AML-193 (cell line): Measurements from ENCODE around the gene TIGD6.
"Not testable (repeated sequence)": the region's sequence is repeated elsewhere in the genome, so short reads cannot be mapped to it uniquely, and the experiment has no call there.

Experiments used
- DNase-seq, 2 experiments: peaks; one replicate each; lab custom pipeline; 2025; lab: John Stamatoyannopoulos, UW

The TIGD6 gene

DNA sequence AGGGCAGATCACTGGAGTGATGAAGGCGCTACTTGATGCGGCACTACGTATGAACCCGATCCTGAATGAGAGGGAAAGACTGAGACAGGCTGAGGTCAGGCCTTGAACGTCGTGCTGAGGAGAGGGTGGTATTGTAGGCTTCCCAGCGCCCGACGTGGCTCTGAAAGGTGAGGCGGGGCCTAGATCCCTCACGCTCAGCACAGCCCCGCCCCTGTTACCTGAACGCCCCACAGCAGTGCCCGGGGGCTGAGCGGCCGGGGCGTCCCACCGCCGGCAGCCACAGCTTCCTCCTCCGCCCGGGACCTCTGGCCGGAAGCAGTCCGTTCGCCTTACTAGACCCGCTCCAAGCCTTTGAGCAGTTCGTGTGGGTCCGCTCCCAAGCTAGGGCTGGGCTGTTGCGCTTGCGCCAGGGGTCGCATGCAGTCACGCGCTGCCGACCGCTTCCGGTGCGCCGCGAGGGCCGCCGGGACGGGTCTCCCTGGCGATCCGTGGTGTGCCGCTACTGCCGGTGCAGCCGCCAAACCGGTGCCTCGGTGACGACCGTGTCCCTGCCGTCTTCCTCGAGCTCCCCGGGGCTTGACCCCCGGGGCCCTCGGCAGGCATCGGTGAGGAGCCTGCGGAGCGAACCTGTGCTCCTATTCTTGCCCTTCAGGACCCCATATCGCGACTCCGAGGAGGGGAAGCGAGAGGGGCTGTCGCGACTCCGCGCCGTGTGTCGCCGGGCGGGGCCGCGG lies at the start of gene TIGD6, which contains the start of gene HMGXB3:
TIGD6 (minus strand) TSS at position 399 of the 734 bp plus-strand sequence. CDS start 4,306 bp downstream, outside the sequence.
HMGXB3 (plus strand) TSS at position 484 of the 734 bp plus-strand sequence. CDS start 4,114 bp downstream, outside the sequence.
- DNase-seq = peak; percentile 82 to 85

DNA sequence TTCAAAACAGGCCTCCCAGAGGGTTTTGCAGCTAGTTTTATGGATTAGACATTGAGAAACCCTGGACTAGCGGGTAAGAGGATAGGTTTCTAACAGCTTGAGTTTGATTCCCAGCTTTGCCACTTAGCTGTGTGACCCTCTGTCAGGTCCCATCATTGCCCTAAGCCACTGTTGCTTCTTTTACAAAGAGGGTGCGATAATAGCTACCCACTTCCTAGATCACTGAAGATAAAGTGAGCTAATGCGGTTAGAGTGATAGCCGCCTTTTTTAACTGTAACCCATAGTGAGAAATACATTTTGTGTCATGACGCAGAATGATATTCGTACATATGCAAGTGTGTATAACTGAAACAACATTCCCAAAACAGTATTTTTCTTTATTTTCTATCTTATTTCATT lies 45.6 kb upstream of the TIGD6 start:
- no peak for DNase-seq

DNA sequence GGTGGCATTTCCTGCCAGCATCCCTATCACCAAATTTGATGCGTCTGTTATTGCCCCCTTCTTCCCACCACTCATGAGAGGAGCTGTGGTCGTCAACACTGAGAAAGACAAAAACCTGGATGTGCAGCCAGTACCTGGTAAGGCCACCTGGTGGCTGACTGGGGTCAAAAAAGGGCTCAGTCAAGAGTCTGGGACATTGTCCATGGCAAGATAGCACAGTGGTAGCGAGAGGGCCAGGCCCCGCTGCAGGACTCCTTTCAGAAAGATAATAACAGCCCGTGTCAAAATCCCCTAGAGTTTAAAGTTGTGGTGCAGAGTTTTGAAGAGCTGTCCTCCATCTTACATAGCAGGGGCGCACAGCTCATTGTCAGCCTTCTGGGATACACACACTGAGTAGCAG lies 45.1 kb upstream of the TIGD6 start:
- DNase-seq = no peak

DNA sequence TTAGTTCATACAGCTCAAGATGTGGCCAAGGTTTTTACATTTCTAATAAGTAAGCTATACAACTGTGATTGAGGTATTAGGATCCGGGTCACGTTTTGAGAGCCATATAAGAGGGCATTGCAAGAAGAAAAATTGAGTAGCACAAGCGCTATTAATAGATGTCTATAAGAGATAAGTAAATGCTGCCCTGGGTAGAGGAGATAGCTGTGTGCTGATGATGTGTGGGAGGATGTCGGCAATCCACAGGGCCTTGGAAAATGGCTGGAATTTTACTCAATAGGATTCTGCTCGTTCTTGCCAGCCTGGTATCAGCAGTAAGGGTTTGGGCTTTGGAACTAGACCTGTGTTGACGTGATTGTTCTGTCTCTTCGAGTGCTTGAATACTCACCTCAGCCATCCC lies 44.3 kb upstream of the TIGD6 start:
- DNase-seq = no peak

DNA sequence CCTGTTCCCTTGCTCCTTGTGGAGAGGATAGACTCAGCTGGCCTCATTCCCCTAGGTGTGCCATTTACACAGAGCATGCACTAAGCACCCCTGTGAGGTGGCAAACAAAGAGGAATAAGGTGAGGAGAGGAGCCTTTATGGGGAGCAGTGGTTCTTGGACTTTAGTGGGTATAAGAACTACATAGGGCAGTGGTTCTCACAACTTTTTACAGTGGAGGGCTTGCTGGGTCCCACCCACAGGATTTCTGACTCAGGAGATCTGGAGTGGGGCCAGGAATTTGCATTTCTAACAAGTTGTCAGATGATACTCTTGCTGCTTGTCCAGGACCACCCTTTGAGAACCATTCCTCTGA lies 43.9 kb upstream of the TIGD6 start:
- DNase-seq = no peak

DNA sequence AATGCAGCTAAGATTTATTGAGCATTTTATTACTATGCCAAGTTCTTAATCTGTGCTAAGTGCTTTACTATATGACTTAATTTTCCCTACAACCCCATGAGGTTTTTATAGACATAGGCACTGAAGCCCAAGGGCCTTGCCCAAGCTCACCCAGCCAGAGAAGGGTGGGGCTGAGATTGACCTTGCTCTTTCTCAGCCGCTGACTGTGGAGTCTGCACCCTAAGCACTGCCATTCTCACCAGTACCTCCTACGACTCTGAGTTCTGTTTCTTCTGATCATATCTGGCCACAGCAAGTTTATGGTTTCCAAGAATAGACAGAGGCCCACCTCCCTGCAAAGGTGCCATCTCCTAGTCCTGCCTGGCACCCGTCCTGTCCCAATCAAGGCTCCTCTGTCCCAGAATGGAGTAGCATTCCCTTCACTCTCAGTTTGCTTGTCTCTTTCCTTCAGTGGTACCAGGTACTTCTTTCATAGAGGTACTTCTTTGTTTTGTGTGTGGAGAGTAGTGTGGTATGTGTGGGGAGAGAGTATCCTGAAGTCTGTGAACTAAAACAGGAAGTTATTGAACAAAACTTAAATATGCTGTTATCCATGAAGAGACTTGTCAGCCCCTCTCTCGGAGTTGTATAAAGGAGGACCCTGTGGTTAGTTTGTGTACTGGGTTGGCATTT lies 43.3 kb upstream of the TIGD6 start:
- DNase-seq = no peak

DNA sequence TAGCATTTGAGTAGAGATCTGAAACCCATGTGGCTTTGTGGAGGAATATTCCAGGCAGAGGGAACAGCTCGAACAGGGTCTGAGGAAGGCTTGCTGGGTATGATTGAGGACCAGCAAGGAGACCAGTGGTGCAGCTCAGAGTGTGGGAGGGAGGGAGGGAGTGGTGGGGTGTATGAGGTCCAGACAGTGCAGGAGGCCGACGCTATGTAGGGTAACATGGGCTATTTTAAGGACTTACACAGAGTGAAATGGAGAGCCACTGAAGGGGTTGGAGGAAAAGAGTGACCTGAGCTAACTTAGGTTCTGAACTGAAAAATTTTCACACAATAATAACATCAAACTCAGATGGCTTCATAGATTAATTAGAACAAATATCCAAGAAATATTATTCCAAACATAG lies 42.0 kb upstream of the TIGD6 start:
- DNase-seq = no peak

DNA sequence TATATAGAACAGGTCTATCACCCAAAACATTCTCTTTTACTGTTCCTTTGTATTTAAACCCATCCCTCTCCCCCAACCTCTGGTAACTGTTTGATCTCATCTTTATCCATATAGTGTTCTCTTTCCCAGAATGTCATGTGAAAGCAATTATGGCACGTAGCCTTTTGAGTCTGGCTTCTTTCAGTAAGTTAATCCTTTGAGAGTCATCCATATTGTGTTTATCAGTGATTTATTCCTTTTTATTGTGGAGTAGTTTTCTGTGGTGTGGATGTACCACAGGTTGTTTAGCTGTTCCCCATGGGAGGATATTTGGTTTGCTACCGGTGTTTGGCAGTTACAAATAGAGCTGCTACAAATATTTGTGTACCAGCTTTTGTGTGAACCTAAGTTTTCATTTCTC lies 38.1 kb upstream of the TIGD6 start:
- no peak for DNase-seq

DNA sequence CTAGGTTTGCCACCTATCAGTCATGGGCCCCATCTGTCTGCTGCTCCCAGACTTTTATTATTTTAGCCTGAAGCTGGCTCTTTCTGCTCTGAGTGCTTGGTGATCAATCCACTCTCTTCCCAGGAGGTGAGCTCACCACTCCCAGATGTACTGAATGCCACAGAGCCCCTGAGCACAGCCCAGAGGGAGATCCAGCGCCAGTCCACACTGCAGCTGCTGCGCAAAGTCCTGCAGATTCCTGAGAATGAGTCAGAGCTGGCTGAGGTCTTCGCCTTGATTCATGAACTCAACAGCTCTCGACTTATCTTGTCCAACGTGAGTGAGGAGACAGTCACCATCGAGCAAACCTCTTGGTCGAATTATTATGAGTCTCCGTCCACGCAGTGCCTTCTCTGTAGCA lies 36.1 kb upstream of the TIGD6 start:
- DNase-seq = no peak

DNA sequence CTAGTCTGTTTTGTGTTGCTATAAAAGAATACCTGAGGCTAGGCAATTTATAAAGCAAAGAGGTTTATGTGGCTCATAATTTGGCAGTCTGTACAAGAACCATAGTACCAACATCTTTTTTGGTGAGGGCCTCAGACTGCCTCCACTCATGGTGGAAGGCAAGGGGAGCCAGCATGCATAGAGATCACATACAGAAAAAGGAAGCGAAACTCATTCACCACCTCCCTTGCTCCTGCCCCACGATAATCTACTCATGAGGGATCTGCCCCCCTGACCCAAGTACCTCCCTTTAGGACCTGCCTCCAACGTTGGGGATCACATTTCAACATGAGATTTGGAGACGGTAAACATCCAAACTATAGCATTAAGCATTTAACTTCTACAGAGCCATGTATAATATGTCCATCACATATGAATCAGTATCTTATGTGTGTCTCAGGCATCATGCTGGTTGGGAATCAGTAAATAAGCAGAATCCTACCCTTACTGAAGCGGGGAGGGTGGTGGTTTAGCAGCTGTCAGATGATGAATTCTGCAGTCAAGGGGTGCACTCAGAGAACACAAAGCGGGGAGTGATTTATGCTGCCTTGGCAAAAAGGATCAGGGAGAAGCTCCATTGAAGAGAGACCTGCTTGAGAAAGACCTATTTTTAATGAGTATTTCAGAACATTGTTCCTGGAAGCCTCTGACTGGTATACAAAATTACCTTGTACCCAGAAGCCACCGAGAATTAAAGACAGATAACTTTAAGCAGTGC lies 34.9 kb upstream of the TIGD6 start:
- no peak for DNase-seq

DNA sequence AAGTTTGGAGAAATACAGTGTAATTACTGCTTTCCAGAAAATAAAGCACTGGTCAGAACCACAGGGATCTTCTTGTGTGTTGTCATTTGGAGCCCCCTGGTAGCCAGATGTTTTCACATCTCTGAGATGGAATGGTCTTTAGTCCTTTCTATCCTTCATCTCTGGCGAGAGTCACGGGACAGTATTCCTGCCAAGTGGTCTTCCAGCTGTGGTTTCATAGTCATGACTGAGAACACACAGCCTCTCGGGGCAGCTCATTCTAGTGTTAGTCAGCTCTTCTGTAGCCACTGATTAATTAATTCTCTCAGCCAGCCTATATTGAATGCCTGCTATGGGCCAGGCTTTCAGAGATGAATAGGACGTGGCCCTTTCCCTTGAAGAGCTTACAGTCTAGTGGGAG lies 34.2 kb upstream of the TIGD6 start:
- DNase-seq = no peak

DNA sequence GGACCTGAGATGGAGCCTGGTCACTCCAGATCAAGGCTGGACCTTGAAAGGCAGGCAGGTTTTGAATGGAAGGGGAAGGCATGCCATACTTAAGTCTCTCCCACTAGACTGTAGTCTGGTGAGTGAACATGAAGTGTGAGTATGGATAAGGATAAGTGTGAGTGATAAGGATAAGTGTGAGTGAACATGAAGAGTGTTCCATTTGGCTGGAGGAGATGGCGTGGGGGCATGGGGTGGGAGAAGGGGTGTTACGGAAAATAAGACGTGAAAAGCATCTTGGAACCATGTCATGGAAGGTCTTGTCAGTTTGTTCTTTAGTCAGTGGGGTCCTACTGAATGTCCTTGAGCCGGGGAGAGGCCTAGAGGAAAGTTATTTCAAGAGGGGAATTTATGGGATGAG lies 32.9 kb upstream of the TIGD6 start:
- DNase-seq = no peak

DNA sequence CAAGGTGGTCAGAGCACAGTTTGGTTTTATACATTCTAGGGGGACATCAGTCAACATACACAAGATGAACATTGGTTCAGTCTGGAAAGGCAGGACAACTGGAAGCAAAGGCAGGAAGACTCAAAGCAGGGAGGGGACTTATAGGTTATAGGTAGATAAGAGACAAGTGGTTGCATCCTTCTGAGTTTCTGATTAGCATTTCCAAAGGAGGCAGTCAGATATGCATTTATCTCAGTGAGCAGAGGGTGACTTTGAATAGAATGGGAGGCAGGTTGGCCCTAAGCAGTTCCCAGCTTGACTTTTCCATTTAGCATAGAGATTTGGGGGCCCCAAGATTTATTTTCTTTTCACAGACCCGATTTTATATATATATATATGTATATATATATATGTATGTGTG lies 27.6 kb upstream of the TIGD6 start:
- DNase-seq = not testable (repeated sequence)

DNA sequence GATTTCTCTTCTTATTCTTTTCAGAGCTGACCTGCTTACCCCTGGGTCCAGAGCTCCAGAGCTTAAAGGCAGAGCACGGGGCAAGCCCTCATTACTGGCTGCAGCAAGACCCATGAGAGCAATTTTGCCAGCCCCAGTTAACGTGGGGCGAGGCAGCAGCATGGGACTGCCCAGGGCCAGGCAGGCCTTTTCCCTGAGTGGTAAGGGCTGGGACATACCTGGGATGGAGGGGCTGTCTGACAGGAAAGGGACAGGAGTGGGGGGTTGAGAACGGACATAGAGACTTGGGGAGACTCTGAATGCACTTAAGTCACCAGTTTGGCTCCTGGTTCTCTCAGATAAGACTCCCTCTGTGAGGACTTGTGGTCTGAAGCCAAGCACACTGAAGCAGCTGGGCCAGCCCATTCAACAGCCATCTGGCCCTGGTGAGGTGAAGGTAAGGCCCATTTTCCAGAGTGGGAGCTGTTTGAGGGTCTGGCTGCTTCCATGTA lies 26.3 kb upstream of the TIGD6 start:
- no peak for DNase-seq

DNA sequence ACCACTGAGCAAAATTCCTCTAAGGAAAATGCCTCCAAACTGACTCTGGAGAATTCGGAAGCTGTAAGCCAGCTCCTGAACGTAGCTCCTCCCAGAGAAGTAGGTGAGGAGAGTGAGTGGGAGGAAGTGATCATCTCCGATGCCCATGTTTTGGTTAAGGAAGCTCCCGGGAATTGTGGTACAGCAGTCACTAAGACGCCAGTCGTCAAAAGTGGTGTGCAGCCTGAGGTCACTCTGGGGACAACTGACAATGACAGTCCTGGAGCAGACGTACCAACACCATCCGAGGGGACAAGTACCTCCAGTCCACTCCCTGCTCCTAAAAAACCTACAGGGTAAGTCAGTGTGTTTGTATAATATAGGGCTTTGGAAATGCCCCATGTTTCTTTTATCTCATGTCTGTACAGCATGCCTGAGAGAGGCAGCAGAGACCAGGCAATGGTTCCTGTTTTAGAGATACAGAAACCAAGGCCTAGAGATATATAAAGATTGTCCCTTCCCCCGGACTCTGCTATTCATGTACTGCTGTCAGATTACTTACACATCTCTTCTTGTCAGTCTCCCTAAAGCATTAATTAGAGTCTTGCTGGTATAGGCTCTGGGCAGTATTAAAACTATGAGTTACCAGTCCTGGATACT lies 24.0 kb upstream of the TIGD6 start:
- DNase-seq = no peak

DNA sequence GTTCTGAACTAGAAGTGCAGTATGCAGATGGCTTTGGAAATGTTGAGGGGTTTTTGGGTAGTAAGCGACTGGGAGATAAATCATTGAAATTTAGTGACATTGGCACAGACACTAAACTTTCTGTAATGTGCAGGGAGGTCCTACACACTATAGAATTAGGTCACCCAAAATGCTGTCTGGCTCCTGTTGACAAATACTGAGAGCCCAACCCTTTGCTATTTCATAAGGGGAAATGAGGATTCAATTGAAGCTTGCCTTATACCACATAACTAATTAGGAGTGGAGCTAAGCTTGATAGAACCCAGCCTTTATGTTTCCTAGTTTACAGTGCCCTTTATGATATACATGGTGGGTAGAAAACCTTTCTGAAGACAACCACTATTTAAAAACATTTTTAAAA lies 22.7 kb upstream of the TIGD6 start:
- DNase-seq = no peak

DNA sequence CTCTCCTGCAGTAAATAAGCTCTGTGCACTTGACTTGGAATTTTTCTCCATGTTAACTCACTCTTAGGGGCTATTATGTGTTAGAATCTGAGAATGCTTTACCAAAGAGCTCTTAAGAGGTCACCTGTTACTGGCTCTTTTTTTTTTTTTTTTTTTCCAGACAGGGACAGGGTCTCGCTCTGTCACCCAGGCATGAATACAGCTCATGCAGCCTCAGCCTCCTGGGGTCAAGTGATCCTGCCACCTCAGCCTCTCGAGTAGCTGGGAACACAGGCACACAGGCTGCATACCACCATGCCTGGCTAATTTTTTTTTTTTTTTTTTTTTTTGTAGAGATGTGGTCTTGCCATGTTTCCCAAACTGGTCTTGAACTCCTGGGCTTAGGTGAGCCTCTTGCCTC lies 22.2 kb upstream of the TIGD6 start:
- no peak for DNase-seq

DNA sequence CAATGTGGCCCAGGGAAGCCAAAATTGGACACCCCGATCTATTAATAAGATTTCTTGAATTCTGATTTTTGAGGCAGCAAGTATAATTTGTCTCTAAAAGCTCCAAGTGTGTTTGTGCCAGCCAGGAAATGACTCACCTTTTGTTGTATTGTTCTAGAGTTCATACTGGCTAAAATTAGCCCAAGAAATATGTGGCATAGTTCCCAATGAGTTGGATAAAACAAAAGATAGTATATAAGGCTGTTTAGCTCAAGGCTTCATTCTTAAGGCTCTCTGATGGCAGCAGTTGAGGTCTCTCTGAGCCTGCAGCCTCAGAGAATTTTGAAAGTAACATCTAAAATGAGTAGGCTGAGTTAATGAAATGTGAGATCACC lies 21.7 kb upstream of the TIGD6 start:
- DNase-seq = no peak

DNA sequence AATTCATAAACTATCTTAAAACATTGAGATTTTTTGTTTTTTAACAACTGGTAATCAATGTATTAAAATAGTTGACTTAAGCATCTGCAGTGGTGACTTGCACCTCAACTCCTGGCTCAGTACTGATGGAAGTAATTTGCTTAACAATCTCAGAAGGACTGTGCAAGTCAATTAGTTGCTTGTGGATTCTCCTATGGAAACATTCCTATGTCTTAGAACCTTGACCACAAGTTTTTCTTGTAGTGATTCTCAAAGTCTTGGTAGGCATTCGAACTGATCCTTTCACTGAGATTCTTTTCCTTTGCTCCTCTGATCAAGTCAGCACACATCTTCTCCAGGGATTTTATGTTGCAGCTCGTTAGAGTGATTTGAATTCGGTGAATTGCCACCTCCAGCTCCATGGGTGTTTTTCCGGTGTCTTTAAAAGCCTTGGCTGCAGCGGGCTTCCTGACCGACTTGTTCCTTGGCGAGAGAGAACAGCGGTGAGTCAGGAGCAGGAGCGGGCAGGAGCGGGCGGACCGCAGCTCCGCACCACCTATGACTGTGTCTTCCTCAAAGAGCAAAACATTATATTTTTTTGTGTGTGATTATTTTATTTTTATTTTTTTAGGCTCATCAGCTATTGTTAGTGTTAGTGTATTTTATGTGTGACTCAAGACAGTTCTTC lies 21.2 kb upstream of the TIGD6 start:
- no peak for DNase-seq

DNA sequence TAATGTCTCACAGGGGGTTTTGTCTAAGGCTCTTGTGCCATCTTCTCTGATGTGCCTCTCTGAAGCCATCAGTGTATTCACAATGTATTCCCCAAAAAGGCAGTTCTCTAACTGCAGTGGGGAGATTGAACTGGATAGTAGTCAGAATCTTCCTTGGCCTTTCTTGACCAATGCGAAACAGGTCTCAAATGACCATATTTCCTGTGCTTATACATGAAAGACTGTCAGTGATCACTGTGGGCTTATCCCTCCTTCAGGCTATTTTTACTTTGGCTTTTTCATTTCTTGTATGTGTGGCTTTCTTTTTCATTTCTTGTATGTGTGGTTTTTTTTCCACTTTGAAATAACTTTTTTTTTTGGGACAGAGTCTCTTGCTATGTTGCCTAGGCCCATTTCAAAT lies 19.8 kb upstream of the TIGD6 start:
- DNase-seq = no peak

DNA sequence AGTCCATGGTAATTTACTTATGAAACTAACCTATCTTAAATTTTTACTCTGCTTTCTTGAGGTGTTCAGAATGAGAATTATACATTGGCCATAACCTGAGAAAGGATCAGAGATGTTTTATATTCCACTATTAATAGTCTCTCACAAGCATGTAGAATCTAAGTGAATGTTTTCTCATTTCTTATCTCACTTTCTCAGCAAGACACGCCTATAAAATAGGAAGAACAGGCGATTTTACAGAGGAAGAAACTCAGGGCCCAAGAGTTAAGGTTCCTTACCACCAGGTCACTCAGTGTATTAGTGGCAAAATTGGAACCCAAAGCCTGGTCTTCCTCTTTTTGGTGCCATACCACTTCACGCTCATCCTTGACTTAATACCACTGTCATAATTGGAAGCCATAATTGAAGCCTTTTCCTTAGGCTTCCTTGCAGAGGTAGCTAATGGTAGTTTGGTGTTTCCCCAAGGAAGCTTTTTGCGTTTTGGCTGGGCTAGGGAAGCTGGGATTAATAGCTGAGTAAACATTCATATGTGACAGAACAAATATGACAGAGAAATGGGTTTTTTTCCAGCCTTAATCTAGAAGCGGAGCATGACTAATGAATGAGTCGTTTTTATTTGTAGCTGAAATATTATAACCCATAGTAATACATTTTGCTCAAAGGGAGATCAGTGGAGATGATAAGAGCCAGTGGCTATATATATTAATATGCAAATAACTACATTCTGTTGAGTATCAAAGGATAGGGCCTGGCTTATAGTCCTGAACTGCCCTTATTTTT lies 17.0 kb upstream of the TIGD6 start:
- DNase-seq = no peak
